SK-N-SH treated with all-trans-retinoic acid at 6 μM for 48 hours (cell line): ENCODE data around the gene KIF6.

Source experiments
- BACH2 ChIP-seq: fragments of 250-450 bp; sonication (Bioruptor Pico); IDR thresholded peaks from 2 replicates; pipeline ENCODE4 v1.9.0; 2021; ENCODE audit warnings: mild to moderate bottlenecking, borderline replicate concordance
- GLIS3 ChIP-seq: fragments of 250-450 bp; sonication (Bioruptor Pico); IDR thresholded peaks from 2 replicates; pipeline ENCODE4 v1.5.0; 2020; ENCODE audit warnings: mild to moderate bottlenecking, moderate library complexity
- OSR1 ChIP-seq: fragments of 250-450 bp; sonication (Bioruptor Pico); IDR thresholded peaks from 2 replicates; pipeline ENCODE4 v1.8.0; 2022; ENCODE audit warnings: moderate library complexity, mild to moderate bottlenecking, inconsistent platforms
- SNAI2 ChIP-seq: fragments of 250-450 bp; sonication (Bioruptor Pico); IDR thresholded peaks from 2 replicates; pipeline ENCODE4 v1.5.0; 2020; ENCODE audit warnings: mild to moderate bottlenecking, moderate library complexity
- TSHZ2 ChIP-seq: fragments of 250-450 bp; sonication (Bioruptor Pico); IDR thresholded peaks from 2 replicates; pipeline ENCODE4 v1.5.0; 2020; ENCODE audit warnings: mild to moderate bottlenecking, moderate library complexity
- ZNF565 ChIP-seq: fragments of 450-650 bp; formaldehyde crosslinking; conservative IDR thresholded peaks from 2 replicates; pipeline ENCODE4 v1.5.0; 2020; ENCODE audit warnings: low read depth, mild to moderate bottlenecking, moderate library complexity

DNA sequence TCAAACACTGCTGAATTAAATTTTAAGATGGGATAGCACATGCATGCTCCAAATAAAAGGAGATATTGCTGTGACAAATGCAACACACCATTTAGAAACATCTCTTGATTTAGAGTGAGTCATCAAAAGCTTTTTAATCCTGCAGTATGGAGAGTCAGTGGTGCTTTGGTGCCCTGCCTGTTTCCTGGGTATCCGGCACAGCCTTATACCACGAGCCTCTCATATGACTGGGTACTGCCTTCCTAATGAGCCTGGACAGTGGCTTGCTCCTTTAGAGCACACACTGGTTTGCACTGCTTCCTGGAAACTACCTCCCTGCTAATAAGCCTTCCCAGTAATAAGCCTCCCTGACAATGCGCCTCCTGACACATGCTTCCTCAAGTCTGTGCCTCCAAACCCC, 337.4 kb downstream of the KIF6 start:
- TF ChIP-seq GLIS3 (CRISPR knock-in tag) = no peak
- no peak for TF ChIP-seq TSHZ2 (CRISPR knock-in tag)
- TF ChIP-seq BACH2 (CRISPR knock-in tag) = no peak
- no peak for TF ChIP-seq ZNF565 (CRISPR knock-in tag)
- no peak for TF ChIP-seq SNAI2 (CRISPR knock-in tag)
- no peak for TF ChIP-seq OSR1
